Measurements from ENCODE around the gene OASL.

- TF ChIP-seq, protein P1, sequence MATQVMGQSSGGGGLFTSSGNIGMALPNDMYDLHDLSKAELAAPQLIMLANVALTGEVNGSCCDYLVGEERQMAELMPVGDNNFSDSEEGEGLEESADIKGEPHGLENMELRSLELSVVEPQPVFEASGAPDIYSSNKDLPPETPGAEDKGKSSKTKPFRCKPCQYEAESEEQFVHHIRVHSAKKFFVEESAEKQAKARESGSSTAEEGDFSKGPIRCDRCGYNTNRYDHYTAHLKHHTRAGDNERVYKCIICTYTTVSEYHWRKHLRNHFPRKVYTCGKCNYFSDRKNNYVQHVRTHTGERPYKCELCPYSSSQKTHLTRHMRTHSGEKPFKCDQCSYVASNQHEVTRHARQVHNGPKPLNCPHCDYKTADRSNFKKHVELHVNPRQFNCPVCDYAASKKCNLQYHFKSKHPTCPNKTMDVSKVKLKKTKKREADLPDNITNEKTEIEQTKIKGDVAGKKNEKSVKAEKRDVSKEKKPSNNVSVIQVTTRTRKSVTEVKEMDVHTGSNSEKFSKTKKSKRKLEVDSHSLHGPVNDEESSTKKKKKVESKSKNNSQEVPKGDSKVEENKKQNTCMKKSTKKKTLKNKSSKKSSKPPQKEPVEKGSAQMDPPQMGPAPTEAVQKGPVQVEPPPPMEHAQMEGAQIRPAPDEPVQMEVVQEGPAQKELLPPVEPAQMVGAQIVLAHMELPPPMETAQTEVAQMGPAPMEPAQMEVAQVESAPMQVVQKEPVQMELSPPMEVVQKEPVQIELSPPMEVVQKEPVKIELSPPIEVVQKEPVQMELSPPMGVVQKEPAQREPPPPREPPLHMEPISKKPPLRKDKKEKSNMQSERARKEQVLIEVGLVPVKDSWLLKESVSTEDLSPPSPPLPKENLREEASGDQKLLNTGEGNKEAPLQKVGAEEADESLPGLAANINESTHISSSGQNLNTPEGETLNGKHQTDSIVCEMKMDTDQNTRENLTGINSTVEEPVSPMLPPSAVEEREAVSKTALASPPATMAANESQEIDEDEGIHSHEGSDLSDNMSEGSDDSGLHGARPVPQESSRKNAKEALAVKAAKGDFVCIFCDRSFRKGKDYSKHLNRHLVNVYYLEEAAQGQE (IDR thresholded peaks at IDR 0.05; ENCODE audit: insufficient replicate concordance, low read depth): no peak
- TF ChIP-seq, protein P2, sequence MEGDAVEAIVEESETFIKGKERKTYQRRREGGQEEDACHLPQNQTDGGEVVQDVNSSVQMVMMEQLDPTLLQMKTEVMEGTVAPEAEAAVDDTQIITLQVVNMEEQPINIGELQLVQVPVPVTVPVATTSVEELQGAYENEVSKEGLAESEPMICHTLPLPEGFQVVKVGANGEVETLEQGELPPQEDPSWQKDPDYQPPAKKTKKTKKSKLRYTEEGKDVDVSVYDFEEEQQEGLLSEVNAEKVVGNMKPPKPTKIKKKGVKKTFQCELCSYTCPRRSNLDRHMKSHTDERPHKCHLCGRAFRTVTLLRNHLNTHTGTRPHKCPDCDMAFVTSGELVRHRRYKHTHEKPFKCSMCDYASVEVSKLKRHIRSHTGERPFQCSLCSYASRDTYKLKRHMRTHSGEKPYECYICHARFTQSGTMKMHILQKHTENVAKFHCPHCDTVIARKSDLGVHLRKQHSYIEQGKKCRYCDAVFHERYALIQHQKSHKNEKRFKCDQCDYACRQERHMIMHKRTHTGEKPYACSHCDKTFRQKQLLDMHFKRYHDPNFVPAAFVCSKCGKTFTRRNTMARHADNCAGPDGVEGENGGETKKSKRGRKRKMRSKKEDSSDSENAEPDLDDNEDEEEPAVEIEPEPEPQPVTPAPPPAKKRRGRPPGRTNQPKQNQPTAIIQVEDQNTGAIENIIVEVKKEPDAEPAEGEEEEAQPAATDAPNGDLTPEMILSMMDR (IDR thresholded peaks at IDR 0.05; ENCODE audit: insufficient read depth, low read length): no peak
These were observed 12.6 kb downstream of the OASL start for GRCh38 chr12:121026274-121027045.
